Subcutaneous adipose tissue (tissue), 4 donors: ENCODE results near the gene NHLRC4. TPM values are rescaled to one million over a fixed set of nuclear protein-coding genes. Genes with fewer than 3 reads are reported as not detected.

Source experiments
- small RNA-seq: library from RNA; depleted of rRNA; stranded (forward); fragments of <200 nt; gene quantifications from one replicate; pipeline ENCODE3, GENCODE V24; 2016
- total RNA-seq, 4 donors: library from RNA; depleted of rRNA; stranded (reverse); fragments of >200 nt; gene quantifications; one replicate each; pipeline ENCODE4 v1.1.0, GENCODE V29; 2016

Gene NHLRC4
- total RNA-seq, 4 donors from 2014 or later, result 0.85 to 3.8 (median 2.0) TPM; not detected in 1

Small RNA genes within 50 kb of the gene (small RNA-seq; reads per million reads assigned to genes)
- gene MIR3176 (not detected), gene MIR5587 (not detected), gene Z98883.1 (not detected)

Other genes starting within 250 kb of the NHLRC4 start
- 10 to 100 TPM; 11.1 to 19.0 (median 15.0) TPM for gene AXIN1, start 214.3 kb upstream of the NHLRC4 start, total RNA-seq
- 10 to 100 TPM; 37.3 to 59.9 (median 47.5) TPM for gene MRPL28, start 196.5 kb upstream of the NHLRC4 start, total RNA-seq
- gene PGAP6, start 185.0 kb upstream of the NHLRC4 start, total RNA-seq, result 10 to 100 TPM; 18.3 to 43.5 (median 28.3) TPM
- 100 to 1,000 TPM in 2 of 4 donors, 10 to 100 TPM in 2; 62.1 to 120 (median 96.5) TPM for gene NME4, start 169.8 kb upstream of the NHLRC4 start, total RNA-seq
- 10 to 100 TPM in 3 of 4 donors, 1 to 10 TPM in 1; 9.8 to 54.8 (median 20.3) TPM for gene DECR2, start 165.1 kb upstream of the NHLRC4 start, total RNA-seq
- gene RAB11FIP3, start 141.4 kb upstream of the NHLRC4 start, total RNA-seq, result 10 to 100 TPM; 10.9 to 35.0 (median 21.0) TPM
- 10 to 100 TPM in 3 of 4 donors, 1 to 10 TPM in 1; 7.6 to 30.0 (median 13.3) TPM for gene CAPN15, start 39.3 kb upstream of the NHLRC4 start, total RNA-seq
- gene PRR35, start 6.6 kb upstream of the NHLRC4 start, total RNA-seq, result not detected
- 10 to 100 TPM in 3 of 4 donors, 1 to 10 TPM in 1; 9.5 to 42.0 (median 16.4) TPM for gene PIGQ, start 3.0 kb downstream of the NHLRC4 start, total RNA-seq
- gene RAB40C, start 23.1 kb downstream of the NHLRC4 start, total RNA-seq, result 10 to 100 TPM in 2 of 4 donors, 1 to 10 TPM in 2; 7.7 to 32.2 (median 12.3) TPM
- gene WFIKKN1, start 64.0 kb downstream of the NHLRC4 start, total RNA-seq, result 1 to 10 TPM in 1 of 4 donors, not detected in 3; 1.5 TPM
- gene METTL26, start 69.3 kb downstream of the NHLRC4 start, total RNA-seq, result 100 to 1,000 TPM in 3 of 4 donors, 10 to 100 TPM in 1; 72.2 to 199 (median 117) TPM
- gene MCRIP2, start 74.8 kb downstream of the NHLRC4 start, total RNA-seq, result 10 to 100 TPM; 19.2 to 60.7 (median 39.7) TPM
- gene WDR90, start 82.4 kb downstream of the NHLRC4 start, total RNA-seq, result 10 to 100 TPM in 1 of 4 donors, 1 to 10 TPM in 3; 6.7 to 30.1 (median 8.4) TPM
- gene RHOT2, start 101.1 kb downstream of the NHLRC4 start, total RNA-seq, result 10 to 100 TPM; 26.2 to 75.4 (median 37.8) TPM
- gene RHBDL1, start 108.7 kb downstream of the NHLRC4 start, total RNA-seq, result 1 to 10 TPM in 2 of 4 donors, under 1 TPM in 1, not detected in 1; 0.66 to 1.7 (median 1.3) TPM
- gene STUB1, start 113.4 kb downstream of the NHLRC4 start, total RNA-seq, result 100 to 1,000 TPM; 107 to 244 (median 140) TPM
- 10 to 100 TPM; 27.4 to 67.8 (median 49.3) TPM for gene JMJD8, start 117.3 kb downstream of the NHLRC4 start, total RNA-seq
- gene WDR24, start 123.4 kb downstream of the NHLRC4 start, total RNA-seq, result 10 to 100 TPM in 1 of 4 donors, 1 to 10 TPM in 3; 4.4 to 12.1 (median 6.4) TPM
- not detected for gene FBXL16, start 138.8 kb downstream of the NHLRC4 start, total RNA-seq
- 10 to 100 TPM; 13.3 to 29.5 (median 26.0) TPM for gene METRN, start 148.1 kb downstream of the NHLRC4 start, total RNA-seq
- 10 to 100 TPM; 12.6 to 55.6 (median 23.7) TPM for gene ANTKMT, start 154.1 kb downstream of the NHLRC4 start, total RNA-seq
- gene CCDC78, start 159.4 kb downstream of the NHLRC4 start, total RNA-seq, result 1 to 10 TPM in 2 of 4 donors, under 1 TPM in 1, not detected in 1; 0.44 to 2.5 (median 1.5) TPM
- 1 to 10 TPM; 1.1 to 5.6 (median 2.6) TPM for gene HAGHL, start 160.1 kb downstream of the NHLRC4 start, total RNA-seq
- 10 to 100 TPM; 17.6 to 39.0 (median 22.5) TPM for gene CIAO3, start 174.0 kb downstream of the NHLRC4 start, total RNA-seq
- gene MSLN, start 193.7 kb downstream of the NHLRC4 start, total RNA-seq, result under 1 TPM in 2 of 4 donors, not detected in 2; 0.44 to 0.82 TPM
- gene RPUSD1, start 221.4 kb downstream of the NHLRC4 start, total RNA-seq, result 10 to 100 TPM in 3 of 4 donors, 1 to 10 TPM in 1; 9.9 to 13.0 (median 11.7) TPM
- 10 to 100 TPM in 1 of 4 donors, 1 to 10 TPM in 3; 4.4 to 16.0 (median 8.9) TPM for gene CHTF18, start 221.6 kb downstream of the NHLRC4 start, total RNA-seq
- not detected for gene GNG13, start 233.7 kb downstream of the NHLRC4 start, total RNA-seq